Stimulated activated CD8-positive, alpha-beta memory T cell treated with anti-CD3 and anti-CD28 coated beads, Interleukin-4, amount 100 ng/mL, for 4 hours (primary cell): ENCODE measurements around the gene GRM7.

Source experiments
- DNase-seq, 2 donors: peaks; one replicate each; pipeline ENCODE4 v3.0.0-alpha.2; 2020; ENCODE audit warnings: low read depth in 2 of 2, low spot score in 1 of 2

The GRM7 gene

GRCh38 chr3:7700539-7700938 is 839.6 kb downstream of the GRM7 start:
- DNase-seq = no peak

GRCh38 chr3:7700977-7701376 is 840.1 kb downstream of the GRM7 start:
- DNase-seq = no peak

- DNase-seq = no peak
Measured at GRCh38 chr3:7707187-7707586, 846.3 kb downstream of the GRM7 start.

- DNase-seq = no peak
Measured at GRCh38 chr3:7709376-7710082, 848.6 kb downstream of the GRM7 start.

- DNase-seq = no peak
Measured at GRCh38 chr3:7710284-7710683, 849.4 kb downstream of the GRM7 start.

GRCh38 chr3:7713724-7714123 is 852.8 kb downstream of the GRM7 start:
- DNase-seq = no peak

- no peak for DNase-seq
Measured at GRCh38 chr3:7720649-7721297, 859.9 kb downstream of the GRM7 start.

- no peak for DNase-seq
Measured at GRCh38 chr3:7721869-7722268, 861.0 kb downstream of the GRM7 start.

GRCh38 chr3:7728566-7729519 is 867.9 kb downstream of the GRM7 start:
- no peak for DNase-seq

- DNase-seq = no peak
Measured at GRCh38 chr3:7733933-7734332, 873.0 kb downstream of the GRM7 start.

GRCh38 chr3:7734456-7734855 is 873.5 kb downstream of the GRM7 start:
- no peak for DNase-seq

- DNase-seq = no peak
Measured at GRCh38 chr3:7737263-7737662, 876.3 kb downstream of the GRM7 start.

GRCh38 chr3:7739754-7740153 is 878.8 kb downstream of the GRM7 start:
- no peak for DNase-seq

GRCh38 chr3:7740458-7740857 is 879.5 kb downstream of the GRM7 start:
- DNase-seq = no peak

GRCh38 chr3:7744850-7745249 is 883.9 kb downstream of the GRM7 start:
- DNase-seq = no peak

GRCh38 chr3:7745711-7746110 is 884.8 kb downstream of the GRM7 start:
- no peak for DNase-seq

GRCh38 chr3:7749931-7750695 is 889.2 kb downstream of the GRM7 start:
- no peak for DNase-seq

- no peak for DNase-seq
Measured at GRCh38 chr3:7752005-7752404, 891.1 kb downstream of the GRM7 start.

- no peak for DNase-seq
Measured at GRCh38 chr3:7754653-7755441, 893.9 kb downstream of the GRM7 start.

GRCh38 chr3:7759630-7760029 is 898.7 kb downstream of the GRM7 start:
- DNase-seq = no peak
